Measurements from ENCODE around the gene ENO1.
"Not testable (repeated sequence)": the region's sequence is repeated elsewhere in the genome, so short reads cannot be mapped to it uniquely, and the experiment has no call there.

The ENO1 gene

GRCh38 chr1:8902765-8903164 lies 24.3 kb upstream of the ENO1 start:
- Histone ChIP-seq H3K9me3 (ENCODE audit: low read length) (no peaks in the 10 kb centered on the region), H3K9me2 (ENCODE audit: low read depth, low read length) (no peaks in the 10 kb centered on the region), H3K27ac (ENCODE audit: low read depth, low read length, poor library complexity, severe bottlenecking) (no peak overlapping the region), H3K27me3 (ENCODE audit: insufficient read depth, low read length) (no peaks in the 10 kb centered on the region), H4K20me1 (ENCODE audit: insufficient read depth, low read length) (no peaks in the 10 kb centered on the region), H3K4me2 (ENCODE audit: low read length) (no peak overlapping the region), H3F3A (ENCODE audit: insufficient read depth, low read length) (no peaks in the 10 kb centered on the region), H2AFZ (ENCODE audit: low read length) (no peak overlapping the region), H3K4me1 (ENCODE audit: insufficient read depth, low read length, severe bottlenecking) (no peaks in the 10 kb centered on the region), H3K4me3 (ENCODE audit: low read depth, low read length, poor library complexity, severe bottlenecking) (no peak overlapping the region), H3K79me2 (ENCODE audit: insufficient read depth, low read length) (no peaks in the 10 kb centered on the region), H3K9ac (ENCODE audit: low read length) (no peak overlapping the region), H3K36me3 (ENCODE audit: insufficient read depth, low read length) (no peaks in the 10 kb centered on the region)
- TF ChIP-seq EZH2 (IDR thresholded peaks at IDR 0.05; ENCODE audit: borderline replicate concordance, low read length), result no peak
- TF ChIP-seq CTCF (IDR thresholded peaks at IDR 0.05; ENCODE audit: low read length), result no peak

GRCh38 chr1:8900684-8901083 lies 22.2 kb upstream of the ENO1 start:
- H3F3A ChIP-seq (ENCODE audit: insufficient read depth, low read length); H3K4me1 ChIP-seq (ENCODE audit: insufficient read depth, low read length, severe bottlenecking); H3K27ac ChIP-seq (ENCODE audit: low read depth, low read length, poor library complexity, severe bottlenecking); H3K79me2 ChIP-seq (ENCODE audit: insufficient read depth, low read length); H3K4me2 ChIP-seq (ENCODE audit: low read length); H3K36me3 ChIP-seq (ENCODE audit: insufficient read depth, low read length); H4K20me1 ChIP-seq (ENCODE audit: insufficient read depth, low read length); H2AFZ ChIP-seq (ENCODE audit: low read length); H3K4me3 ChIP-seq (ENCODE audit: low read depth, low read length, poor library complexity, severe bottlenecking); H3K9me2 ChIP-seq (ENCODE audit: low read depth, low read length); H3K9me3 ChIP-seq (ENCODE audit: low read length); H3K9ac ChIP-seq (ENCODE audit: low read length); H3K27me3 ChIP-seq (ENCODE audit: insufficient read depth, low read length): not testable (repeated sequence)

DNA sequence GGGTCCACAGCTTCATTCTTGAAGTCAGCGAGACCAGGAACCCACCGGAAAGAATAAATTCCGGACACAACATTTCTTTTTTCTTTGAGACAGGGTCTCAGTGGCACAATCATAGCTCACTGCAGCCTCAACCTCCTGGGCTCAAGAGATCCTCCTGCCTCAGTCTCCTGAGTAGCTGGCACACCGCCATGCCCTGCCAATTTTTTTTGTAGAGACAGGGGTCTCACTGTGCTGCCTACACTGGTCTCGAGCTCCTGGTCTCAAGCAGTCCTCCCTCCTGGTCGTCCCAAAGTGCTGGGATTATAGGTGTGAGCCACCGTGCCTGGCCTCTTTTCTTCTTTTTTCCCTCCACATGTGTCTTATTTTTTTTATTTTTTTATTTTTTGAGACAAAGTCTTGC lies 20.6 kb upstream of the ENO1 start:
- no peaks in the 10 kb centered on the region for H4K20me1 ChIP-seq (ENCODE audit: insufficient read depth, low read length)
- no peak for TF ChIP-seq CTCF (IDR thresholded peaks at IDR 0.05; ENCODE audit: low read length)
- TF ChIP-seq EZH2 (IDR thresholded peaks at IDR 0.05; ENCODE audit: borderline replicate concordance, low read length), result no peak
- no peaks in the 10 kb centered on the region for H3F3A ChIP-seq (ENCODE audit: insufficient read depth, low read length)
- H3K27ac ChIP-seq (ENCODE audit: low read depth, low read length, poor library complexity, severe bottlenecking), result no peak overlapping the region
- H3K79me2 ChIP-seq (ENCODE audit: insufficient read depth, low read length), result no peaks in the 10 kb centered on the region
- no peaks in the 10 kb centered on the region for H3K27me3 ChIP-seq (ENCODE audit: insufficient read depth, low read length)
- H3K4me2 ChIP-seq (ENCODE audit: low read length), result no peak overlapping the region
- H3K36me3 ChIP-seq (ENCODE audit: insufficient read depth, low read length), result no peaks in the 10 kb centered on the region
- no peak overlapping the region for H3K9ac ChIP-seq (ENCODE audit: low read length)
- H2AFZ ChIP-seq (ENCODE audit: low read length), result no peak overlapping the region
- no peaks in the 10 kb centered on the region for H3K9me2 ChIP-seq (ENCODE audit: low read depth, low read length)
- no peaks in the 10 kb centered on the region for H3K4me1 ChIP-seq (ENCODE audit: insufficient read depth, low read length, severe bottlenecking)
- no peak overlapping the region for H3K4me3 ChIP-seq (ENCODE audit: low read depth, low read length, poor library complexity, severe bottlenecking)
- no peaks in the 10 kb centered on the region for H3K9me3 ChIP-seq (ENCODE audit: low read length)

DNA sequence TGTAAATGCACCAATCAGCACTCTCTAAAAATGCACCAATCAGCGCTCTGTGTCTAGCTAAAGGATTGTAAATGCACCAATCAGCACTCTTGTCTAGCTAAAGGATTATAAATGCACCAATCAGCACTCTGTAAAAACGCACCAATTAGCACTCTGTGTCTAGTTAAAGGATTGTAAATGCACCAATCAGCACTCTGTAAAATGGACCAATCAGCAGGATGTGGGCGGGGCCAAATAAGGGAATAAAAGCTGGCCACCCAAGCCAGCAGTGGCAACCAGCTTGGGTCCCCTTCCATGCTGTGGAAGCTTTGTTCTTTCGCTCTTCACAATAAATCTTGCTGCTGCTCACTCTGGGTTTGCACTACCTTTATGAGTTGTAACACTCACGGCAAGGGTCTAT lies 19.9 kb upstream of the ENO1 start:
- not testable (repeated sequence) for H3K9me3 ChIP-seq (ENCODE audit: low read length); H2AFZ ChIP-seq (ENCODE audit: low read length); H3F3A ChIP-seq (ENCODE audit: insufficient read depth, low read length); H4K20me1 ChIP-seq (ENCODE audit: insufficient read depth, low read length); H3K27me3 ChIP-seq (ENCODE audit: insufficient read depth, low read length); H3K4me3 ChIP-seq (ENCODE audit: low read depth, low read length, poor library complexity, severe bottlenecking); H3K9ac ChIP-seq (ENCODE audit: low read length); H3K9me2 ChIP-seq (ENCODE audit: low read depth, low read length); H3K27ac ChIP-seq (ENCODE audit: low read depth, low read length, poor library complexity, severe bottlenecking); H3K79me2 ChIP-seq (ENCODE audit: insufficient read depth, low read length); H3K4me1 ChIP-seq (ENCODE audit: insufficient read depth, low read length, severe bottlenecking); H3K4me2 ChIP-seq (ENCODE audit: low read length); H3K36me3 ChIP-seq (ENCODE audit: insufficient read depth, low read length)

DNA sequence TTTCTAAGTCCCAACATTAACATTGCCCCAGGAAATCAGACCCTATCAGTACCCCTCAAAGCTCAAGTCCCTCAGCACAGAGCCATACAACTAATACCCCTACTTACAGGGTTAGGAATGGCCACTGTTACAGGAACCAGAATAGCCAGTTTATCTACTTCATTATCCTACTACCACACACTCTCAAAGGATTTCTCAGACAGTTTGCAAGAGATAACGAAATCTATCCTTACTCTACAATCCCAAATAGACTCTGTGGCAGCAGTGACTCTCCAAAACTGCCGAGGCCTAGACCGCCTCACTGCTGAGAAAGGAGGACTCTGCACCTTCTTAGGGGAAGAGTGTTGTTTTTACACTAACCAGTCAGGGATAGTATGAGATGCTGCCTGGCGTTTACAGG lies 19.0 kb upstream of the ENO1 start:
- H3K36me3 ChIP-seq (ENCODE audit: insufficient read depth, low read length); H3K9me2 ChIP-seq (ENCODE audit: low read depth, low read length); H3F3A ChIP-seq (ENCODE audit: insufficient read depth, low read length); H3K4me2 ChIP-seq (ENCODE audit: low read length); H3K27me3 ChIP-seq (ENCODE audit: insufficient read depth, low read length); H3K79me2 ChIP-seq (ENCODE audit: insufficient read depth, low read length); H3K9ac ChIP-seq (ENCODE audit: low read length); H3K4me3 ChIP-seq (ENCODE audit: low read depth, low read length, poor library complexity, severe bottlenecking); H3K9me3 ChIP-seq (ENCODE audit: low read length); H2AFZ ChIP-seq (ENCODE audit: low read length); H3K4me1 ChIP-seq (ENCODE audit: insufficient read depth, low read length, severe bottlenecking); H4K20me1 ChIP-seq (ENCODE audit: insufficient read depth, low read length); H3K27ac ChIP-seq (ENCODE audit: low read depth, low read length, poor library complexity, severe bottlenecking): not testable (repeated sequence)

- not testable (repeated sequence) for H3F3A ChIP-seq (ENCODE audit: insufficient read depth, low read length); H3K9ac ChIP-seq (ENCODE audit: low read length); H3K4me3 ChIP-seq (ENCODE audit: low read depth, low read length, poor library complexity, severe bottlenecking); H3K4me1 ChIP-seq (ENCODE audit: insufficient read depth, low read length, severe bottlenecking); H3K27ac ChIP-seq (ENCODE audit: low read depth, low read length, poor library complexity, severe bottlenecking); H3K4me2 ChIP-seq (ENCODE audit: low read length); H4K20me1 ChIP-seq (ENCODE audit: insufficient read depth, low read length); H3K79me2 ChIP-seq (ENCODE audit: insufficient read depth, low read length); H3K27me3 ChIP-seq (ENCODE audit: insufficient read depth, low read length); H3K9me3 ChIP-seq (ENCODE audit: low read length); H3K9me2 ChIP-seq (ENCODE audit: low read depth, low read length); H3K36me3 ChIP-seq (ENCODE audit: insufficient read depth, low read length); H2AFZ ChIP-seq (ENCODE audit: low read length)
These were observed 18.3 kb upstream of the ENO1 start for GRCh38 chr1:8896775-8897174.

Measured in OCI-LY1 (cell line).